Upper lobe of left lung (tissue), 6 donors: ENCODE results near the gene CEP97. TPM values are rescaled to one million over a fixed set of nuclear protein-coding genes. Genes with fewer than 3 reads are reported as not detected.

ENCODE experiments used
- ATAC-seq, 2 donors: fragments of 200-7000 bp; cut with Tn5 transposase; one replicate each; pipeline ENCODE4 v1.9.1; 2022; ENCODE audit warnings: mild to moderate bottlenecking in 2 of 2, moderate library complexity in 2 of 2; ENCODE audit not compliant: low FRiP score in 2 of 2
- DNase-seq, 2 donors: peaks; one replicate each; pipeline ENCODE4 v3.0.0-alpha.2; 2019 to 2020
- H3K27ac ChIP-seq, 4 donors: fragments of 200-600 bp; sonication (generic); one replicate each; pipeline ENCODE4 v1.5.1; 2016 to 2019
- H3K27me3 ChIP-seq, 4 donors: fragments of 200-600 bp; sonication (generic); one replicate each; pipeline ENCODE4 v1.5.1; 2017 to 2019
- H3K36me3 ChIP-seq, 4 donors: fragments of 200-600 bp; sonication (generic); one replicate each; pipeline ENCODE4 v1.5.1; 2016 to 2019
- H3K4me1 ChIP-seq, 4 donors: fragments of 200-600 bp; sonication (generic); one replicate each; pipeline ENCODE4 v1.5.1; 2018 to 2019
- H3K4me3 ChIP-seq, 4 donors: fragments of 200-600 bp; sonication (generic); one replicate each; pipeline ENCODE4 v1.5.1; 2017 to 2019; ENCODE audit warnings: mild to moderate bottlenecking in 2 of 4, moderate library complexity in 1 of 4
- H3K9me3 ChIP-seq, 4 donors: fragments of 200-600 bp; sonication (generic); one replicate each; pipeline ENCODE4 v1.5.1; 2018 to 2019
- EP300 ChIP-seq, 4 donors: sonication (generic); formaldehyde crosslinking; IDR thresholded peaks; one replicate each; pipeline ENCODE4 v1.5.1; 2017; ENCODE audit warnings: antibody characterized with exemption in 4 of 4, control low read depth in 2 of 4
- POLR2A ChIP-seq, 4 donors: fragments of 450-650 bp; IDR thresholded peaks; one replicate each; pipeline ENCODE4 v1.5.1; 2016 to 2017; ENCODE audit warnings: antibody characterized with exemption in 4 of 4, mild to moderate bottlenecking in 2 of 4
- POLR2AphosphoS5 ChIP-seq, 2 donors: sonication (generic); formaldehyde crosslinking; IDR thresholded peaks; one replicate each; pipeline ENCODE4 v1.5.1; 2017; ENCODE audit warnings: antibody characterized with exemption in 2 of 2
- WGBS, 2 donors: methylation state at CpG; one replicate each; pipeline ENCODE4 v1.1.5; 2017 to 2018; 5-methylcytosine and 5-hydroxymethylcytosine counted together
- total RNA-seq, 6 donors: library from RNA; depleted of rRNA in 4 of 6; stranded (reverse); fragments of >200 nt in 4 of 6; gene quantifications; one replicate each; pipeline versions ENCODE4 v1.1.0 to v1.2.1, GENCODE V29; 2016 to 2021
- TF ChIP-seq, protein P1 (sequence below), 6 experiments: fragments of 450-650 bp in 4 of 6; fragments of 200-600 bp in 2 of 6; sonication (generic) in 2 of 6; IDR thresholded peaks; one replicate each; pipeline ENCODE4 v1.5.1; 2016 to 2019; ENCODE audit warnings: antibody characterized with exemption in 6 of 6
- donor health status: DM: no; HTN: no; CAD: no; lungs with moderate emphysema.
- donor health status: DM: no; HTN: yes; CAD: no; lungs with severe emphysema.

The CEP97 gene
- total RNA-seq, 6 donors from 2014 or later = 4.7 to 14.9 (median 7.7) TPM

DNA sequence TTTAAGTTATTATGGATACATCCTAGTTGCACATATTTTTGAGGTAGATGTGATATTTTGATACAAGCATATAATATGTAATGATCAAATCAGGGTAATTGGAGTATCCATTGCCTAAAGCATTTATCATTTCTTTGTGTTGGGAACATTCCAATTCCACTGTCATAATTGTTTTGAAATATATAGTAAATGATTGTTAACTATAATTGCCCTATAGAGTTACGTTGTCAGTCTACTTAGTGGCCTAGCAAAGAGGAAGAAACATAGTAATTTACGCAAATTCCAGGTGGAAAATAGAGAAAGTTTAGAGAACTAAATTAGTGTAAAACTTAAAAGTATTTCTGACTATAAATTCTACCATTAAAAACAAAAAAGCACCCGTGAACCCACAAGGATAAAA lies 79.5 kb downstream of the CEP97 start:
- H3K4me1 ChIP-seq = peaks cover 0 to 7% (median 0%) of the 10 kb centered on the region in 4 donors
- TF ChIP-seq, protein P1, sequence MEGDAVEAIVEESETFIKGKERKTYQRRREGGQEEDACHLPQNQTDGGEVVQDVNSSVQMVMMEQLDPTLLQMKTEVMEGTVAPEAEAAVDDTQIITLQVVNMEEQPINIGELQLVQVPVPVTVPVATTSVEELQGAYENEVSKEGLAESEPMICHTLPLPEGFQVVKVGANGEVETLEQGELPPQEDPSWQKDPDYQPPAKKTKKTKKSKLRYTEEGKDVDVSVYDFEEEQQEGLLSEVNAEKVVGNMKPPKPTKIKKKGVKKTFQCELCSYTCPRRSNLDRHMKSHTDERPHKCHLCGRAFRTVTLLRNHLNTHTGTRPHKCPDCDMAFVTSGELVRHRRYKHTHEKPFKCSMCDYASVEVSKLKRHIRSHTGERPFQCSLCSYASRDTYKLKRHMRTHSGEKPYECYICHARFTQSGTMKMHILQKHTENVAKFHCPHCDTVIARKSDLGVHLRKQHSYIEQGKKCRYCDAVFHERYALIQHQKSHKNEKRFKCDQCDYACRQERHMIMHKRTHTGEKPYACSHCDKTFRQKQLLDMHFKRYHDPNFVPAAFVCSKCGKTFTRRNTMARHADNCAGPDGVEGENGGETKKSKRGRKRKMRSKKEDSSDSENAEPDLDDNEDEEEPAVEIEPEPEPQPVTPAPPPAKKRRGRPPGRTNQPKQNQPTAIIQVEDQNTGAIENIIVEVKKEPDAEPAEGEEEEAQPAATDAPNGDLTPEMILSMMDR (IDR thresholded peaks at IDR 0.05) = no peak
- TF ChIP-seq POLR2AphosphoS5 (IDR thresholded peaks at IDR 0.05) (no peak), POLR2A (IDR thresholded peaks at IDR 0.05) (no peak), EP300 (IDR thresholded peaks at IDR 0.05) (no peak)
- peaks cover 0 to 25% (median 8%) of the 10 kb centered on the region in 4 donors for H3K36me3 ChIP-seq
- no peak for DNase-seq
- H3K4me3 ChIP-seq = no peak overlapping the region
- ATAC-seq = no peak
- no peaks in the 10 kb centered on the region for H3K27me3 ChIP-seq
- no peaks in the 10 kb centered on the region for H3K9me3 ChIP-seq
- H3K27ac ChIP-seq = no peak overlapping the region
- WGBS, 2 donors = 82 to 88% methylated on average over 3 of the region's 3 CpGs

DNA sequence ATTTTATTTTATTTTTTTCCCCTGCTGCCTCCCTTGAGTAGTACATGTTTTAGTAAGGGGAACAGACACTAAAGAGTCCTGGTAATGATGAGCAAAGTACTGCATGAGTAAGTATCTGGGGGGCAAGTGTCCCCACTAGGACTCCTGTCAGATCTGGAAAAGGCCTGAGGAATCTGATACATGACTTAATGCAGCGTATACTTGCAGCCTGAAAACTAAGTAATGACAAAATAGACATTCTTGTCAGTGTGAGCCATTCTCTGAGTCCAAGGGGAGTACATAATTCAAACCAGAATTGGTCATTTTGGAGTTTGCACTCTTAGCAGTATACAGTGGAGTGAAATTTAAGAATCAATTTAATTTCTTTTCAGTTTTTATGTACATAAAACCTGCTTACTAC lies 82.1 kb downstream of the CEP97 start:
- H3K4me1 ChIP-seq = peaks cover 4 to 19% (median 9%) of the 10 kb centered on the region in 4 donors
- WGBS, 2 donors = 93 to 100% methylated on average over 1 of the region's 1 CpG
- peaks cover 0 to 13% (median 4%) of the 10 kb centered on the region in 4 donors for H3K36me3 ChIP-seq
- no peak overlapping the region for H3K27ac ChIP-seq
- no peaks in the 10 kb centered on the region for H3K9me3 ChIP-seq
- H3K27me3 ChIP-seq = no peaks in the 10 kb centered on the region
- ATAC-seq = no peak
- no peak overlapping the region for H3K4me3 ChIP-seq
- DNase-seq = no peak
- TF ChIP-seq EP300 (IDR thresholded peaks at IDR 0.05) (no peak), POLR2AphosphoS5 (IDR thresholded peaks at IDR 0.05) (no peak), POLR2A (IDR thresholded peaks at IDR 0.05) (no peak)
- TF ChIP-seq, protein P1 (IDR thresholded peaks at IDR 0.05) = no peak

DNA sequence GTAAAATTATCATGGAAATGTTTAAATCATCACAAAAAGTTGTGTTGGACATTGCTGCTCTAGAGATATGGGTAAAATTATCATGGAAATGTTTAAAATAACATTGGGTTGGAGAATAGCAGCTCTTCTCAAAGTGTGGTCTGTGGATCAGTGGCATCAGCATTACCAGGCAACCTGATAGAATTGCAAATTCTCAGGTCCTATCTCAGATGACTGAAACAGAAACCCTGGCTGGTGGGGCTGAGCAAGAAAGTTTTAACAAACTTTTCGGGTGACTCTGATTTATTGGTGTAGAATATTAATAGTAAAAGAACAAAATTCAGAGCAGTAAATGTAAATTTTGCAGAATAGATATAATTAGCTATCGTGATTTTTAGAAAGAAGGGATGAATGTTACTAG lies 83.5 kb downstream of the CEP97 start:
- Histone ChIP-seq H3K27me3 (no peaks in the 10 kb centered on the region), H3K27ac (no peak overlapping the region), H3K4me1 (peaks cover 4 to 19% (median 9%) of the 10 kb centered on the region in 4 donors), H3K36me3 (peaks cover 0 to 9% (median 2%) of the 10 kb centered on the region in 4 donors), H3K9me3 (no peaks in the 10 kb centered on the region), H3K4me3 (no peak overlapping the region)
- no peak for ATAC-seq
- DNase-seq = no peak
- WGBS, 2 donors = 85 to 87% methylated on average over 2 of the region's 2 CpGs
- TF ChIP-seq POLR2AphosphoS5 (IDR thresholded peaks at IDR 0.05) = no peak
- no peak for TF ChIP-seq POLR2A (IDR thresholded peaks at IDR 0.05)
- TF ChIP-seq EP300 (IDR thresholded peaks at IDR 0.05) = no peak
- TF ChIP-seq, protein P1 (IDR thresholded peaks at IDR 0.05) = no peak

DNA sequence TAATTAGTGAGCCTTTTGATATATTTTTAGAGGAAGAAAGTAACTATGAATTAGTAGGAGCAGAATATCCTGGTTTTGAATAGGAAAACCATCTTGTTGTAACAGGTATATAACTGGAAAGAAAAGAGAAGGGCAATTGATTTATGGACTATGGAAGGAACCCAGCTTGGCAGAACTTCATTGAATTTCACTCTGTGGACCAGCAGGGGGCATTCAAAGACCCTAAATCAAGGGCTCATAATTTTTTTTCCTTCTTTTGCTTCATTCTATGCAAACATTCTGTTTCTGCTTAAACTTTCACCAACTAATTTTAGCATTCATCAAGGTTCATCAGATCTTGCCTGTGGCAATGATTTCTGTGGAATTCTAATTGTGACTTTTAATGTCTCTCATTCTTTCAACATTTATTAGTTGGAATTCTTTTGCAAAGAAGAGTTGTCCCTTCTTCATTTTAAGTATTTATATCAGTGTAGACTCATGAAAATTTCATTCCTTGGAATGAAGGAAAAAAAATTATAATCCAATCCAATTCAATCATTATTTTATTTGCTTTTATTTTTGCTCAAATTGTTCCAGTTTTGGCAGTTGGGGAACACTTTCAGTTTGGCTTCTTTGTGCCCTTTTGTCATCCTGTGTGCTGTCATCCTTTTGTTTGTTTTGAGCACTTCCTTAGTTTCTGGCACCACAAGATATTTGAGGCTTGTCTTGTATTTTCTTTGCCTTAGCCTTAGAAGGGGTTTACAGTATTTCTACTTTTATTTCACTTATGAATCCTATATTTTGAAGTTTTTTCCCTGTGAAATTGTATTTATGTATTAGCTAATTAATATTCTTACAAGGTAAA lies 85.0 kb downstream of the CEP97 start:
- H3K4me3 ChIP-seq = no peak overlapping the region
- DNase-seq (no peak), ATAC-seq (peak in 1 of 2 donors; percentile 83)
- H3K27me3 ChIP-seq = no peaks in the 10 kb centered on the region
- H3K27ac ChIP-seq = peak overlapping the region in 2 of 4 donors; percentile 57 to 74
- H3K9me3 ChIP-seq = no peaks in the 10 kb centered on the region
- peaks cover 4 to 22% (median 14%) of the 10 kb centered on the region in 4 donors for H3K4me1 ChIP-seq
- no peak for TF ChIP-seq EP300 (IDR thresholded peaks at IDR 0.05)
- no peak for TF ChIP-seq POLR2A (IDR thresholded peaks at IDR 0.05)
- TF ChIP-seq, protein P1 (IDR thresholded peaks at IDR 0.05) = peak; percentile 42 to 81 (median 55)
- TF ChIP-seq POLR2AphosphoS5 (IDR thresholded peaks at IDR 0.05) = no peak
- peaks cover 0 to 3% (median 0%) of the 10 kb centered on the region in 4 donors for H3K36me3 ChIP-seq
